Measurements from ENCODE around the gene TXNDC11. TPM values are rescaled to one million over a fixed set of nuclear protein-coding genes. Genes with fewer than 3 reads are reported as not detected.

The TXNDC11 gene
- total RNA-seq, 1 donor from 2014 or later: 36.1 TPM

- no peak for TF ChIP-seq CTCF (IDR thresholded peaks at IDR 0.05; ENCODE audit: insufficient read depth, low read length, poor library complexity, severe bottlenecking)
- no peak for DNase-seq (ENCODE audit: low read depth)
- peaks cover 4% of the 10 kb centered on the region for H3K36me3 ChIP-seq (ENCODE audit: control insufficient read depth, insufficient read depth, low read length)
- no peak overlapping the region for H3K4me3 ChIP-seq (ENCODE audit: low read depth, low read length)
- no peaks in the 10 kb centered on the region for H3K27me3 ChIP-seq (ENCODE audit: control insufficient read depth, insufficient read depth, low read length)
These were observed 62.4 kb downstream of the TXNDC11 start for GRCh38 chr16:11679941-11680911.

- H3K36me3 ChIP-seq (ENCODE audit: control insufficient read depth, insufficient read depth, low read length): peaks cover 4% of the 10 kb centered on the region
- no peak for DNase-seq (ENCODE audit: low read depth)
- H3K27me3 ChIP-seq (ENCODE audit: control insufficient read depth, insufficient read depth, low read length): no peaks in the 10 kb centered on the region
- TF ChIP-seq CTCF (IDR thresholded peaks at IDR 0.05; ENCODE audit: insufficient read depth, low read length, poor library complexity, severe bottlenecking): no peak
- no peak overlapping the region for H3K4me3 ChIP-seq (ENCODE audit: low read depth, low read length)
These were observed 63.4 kb downstream of the TXNDC11 start for GRCh38 chr16:11679250-11679649.

- no peak for TF ChIP-seq CTCF (IDR thresholded peaks at IDR 0.05; ENCODE audit: insufficient read depth, low read length, poor library complexity, severe bottlenecking)
- H3K27me3 ChIP-seq (ENCODE audit: control insufficient read depth, insufficient read depth, low read length): no peaks in the 10 kb centered on the region
- H3K36me3 ChIP-seq (ENCODE audit: control insufficient read depth, insufficient read depth, low read length): peaks cover 4% of the 10 kb centered on the region
- no peak for DNase-seq (ENCODE audit: low read depth)
- no peak overlapping the region for H3K4me3 ChIP-seq (ENCODE audit: low read depth, low read length)
These were observed 64.4 kb downstream of the TXNDC11 start for GRCh38 chr16:11677959-11678881.

GRCh38 chr16:11677451-11677951 lies 65.2 kb downstream of the TXNDC11 start:
- no peak for DNase-seq (ENCODE audit: low read depth)
- Histone ChIP-seq H3K27me3 (ENCODE audit: control insufficient read depth, insufficient read depth, low read length) (no peaks in the 10 kb centered on the region), H3K4me3 (ENCODE audit: low read depth, low read length) (no peak overlapping the region), H3K36me3 (ENCODE audit: control insufficient read depth, insufficient read depth, low read length) (peaks cover 4% of the 10 kb centered on the region)
- no peak for TF ChIP-seq CTCF (IDR thresholded peaks at IDR 0.05; ENCODE audit: insufficient read depth, low read length, poor library complexity, severe bottlenecking)

GRCh38 chr16:11676799-11677198 lies 65.9 kb downstream of the TXNDC11 start:
- H3K27me3 ChIP-seq (ENCODE audit: control insufficient read depth, insufficient read depth, low read length): no peaks in the 10 kb centered on the region
- H3K4me3 ChIP-seq (ENCODE audit: low read depth, low read length): no peak overlapping the region
- H3K36me3 ChIP-seq (ENCODE audit: control insufficient read depth, insufficient read depth, low read length): peaks cover 4% of the 10 kb centered on the region
- TF ChIP-seq CTCF (IDR thresholded peaks at IDR 0.05; ENCODE audit: insufficient read depth, low read length, poor library complexity, severe bottlenecking): no peak
- DNase-seq (ENCODE audit: low read depth): no peak
